Upper lobe of right lung (tissue), 1 donor: Measurements from ENCODE around the gene CDH12. TPM values are rescaled to one million over a fixed set of nuclear protein-coding genes. Genes with fewer than 3 reads are reported as not detected.

Experiments
- ATAC-seq: fragments of 200-7000 bp; cut with Tn5 transposase; one replicate; pipeline ENCODE4 v1.9.1; 2020; ENCODE audit warnings: mild to moderate bottlenecking, moderate library complexity
- DNase-seq: peaks from one replicate; pipeline ENCODE4 v3.0.0-alpha.2; 2020
- H3K27ac ChIP-seq: fragments of 200-600 bp; one replicate; pipeline ENCODE4 v1.8.0; 2022
- H3K27me3 ChIP-seq: fragments of 200-600 bp; one replicate; pipeline ENCODE4 v1.8.0; 2022; ENCODE audit warnings: mild to moderate bottlenecking
- H3K36me3 ChIP-seq: fragments of 200-600 bp; one replicate; pipeline ENCODE4 v1.8.0; 2022
- H3K4me1 ChIP-seq: fragments of 200-600 bp; one replicate; pipeline ENCODE4 v1.8.0; 2022
- H3K4me3 ChIP-seq: fragments of 200-600 bp; one replicate; pipeline ENCODE4 v1.8.0; 2022; ENCODE audit warnings: mild to moderate bottlenecking
- H3K9me3 ChIP-seq: fragments of 200-600 bp; one replicate; pipeline ENCODE4 v1.8.0; 2022
- intact Hi-C: fragments of 100-400 bp; cut with DNase I; formaldehyde crosslinking; loops from one replicate; pipeline ENCODE4 v1.11.0; 2022
- total RNA-seq: library from RNA; stranded (reverse); fragmentation: NEBNext Ultra II Directional; extraction: Animal tissue kit (Norgen Biotek cat#: 25700); gene quantifications from one replicate; pipeline ENCODE4 v1.2.1, GENCODE V29; 2021
- TF ChIP-seq, protein P1 (sequence below): fragments of 200-600 bp; IDR thresholded peaks from one replicate; pipeline ENCODE4 v1.8.0; 2022; ENCODE audit warnings: antibody characterized with exemption
- donor health status: DM: no; HTN: yes; CAD: no; lungs with severe emphysema.

Gene CDH12
- total RNA-seq, 1 donor from 2014 or later = not detected

DNA sequence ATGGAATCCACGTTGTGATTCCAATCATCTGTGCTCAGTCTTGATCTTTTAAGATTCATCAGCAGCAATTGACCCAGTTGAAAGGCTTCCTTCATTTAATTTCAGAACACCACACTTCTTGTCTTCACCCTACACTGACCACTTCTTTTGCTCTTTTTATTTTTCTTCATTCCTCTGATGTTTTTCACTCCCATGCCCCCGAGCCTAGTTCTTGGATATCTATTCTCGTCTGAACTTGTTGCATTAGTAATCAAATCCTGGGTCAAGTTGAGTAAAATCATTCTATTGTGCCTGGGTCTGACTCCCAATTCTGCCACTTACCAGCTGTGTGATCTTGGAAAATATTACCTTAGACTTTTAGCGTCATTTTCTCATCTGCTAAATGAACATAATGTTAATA, 356.5 kb downstream of the CDH12 start:
- H3K27me3 ChIP-seq = no peaks in the 10 kb centered on the region
- no peak overlapping the region for H3K27ac ChIP-seq
- no peaks in the 10 kb centered on the region for H3K36me3 ChIP-seq
- H3K4me1 ChIP-seq = no peaks in the 10 kb centered on the region
- no peak for ATAC-seq
- TF ChIP-seq, protein P1, sequence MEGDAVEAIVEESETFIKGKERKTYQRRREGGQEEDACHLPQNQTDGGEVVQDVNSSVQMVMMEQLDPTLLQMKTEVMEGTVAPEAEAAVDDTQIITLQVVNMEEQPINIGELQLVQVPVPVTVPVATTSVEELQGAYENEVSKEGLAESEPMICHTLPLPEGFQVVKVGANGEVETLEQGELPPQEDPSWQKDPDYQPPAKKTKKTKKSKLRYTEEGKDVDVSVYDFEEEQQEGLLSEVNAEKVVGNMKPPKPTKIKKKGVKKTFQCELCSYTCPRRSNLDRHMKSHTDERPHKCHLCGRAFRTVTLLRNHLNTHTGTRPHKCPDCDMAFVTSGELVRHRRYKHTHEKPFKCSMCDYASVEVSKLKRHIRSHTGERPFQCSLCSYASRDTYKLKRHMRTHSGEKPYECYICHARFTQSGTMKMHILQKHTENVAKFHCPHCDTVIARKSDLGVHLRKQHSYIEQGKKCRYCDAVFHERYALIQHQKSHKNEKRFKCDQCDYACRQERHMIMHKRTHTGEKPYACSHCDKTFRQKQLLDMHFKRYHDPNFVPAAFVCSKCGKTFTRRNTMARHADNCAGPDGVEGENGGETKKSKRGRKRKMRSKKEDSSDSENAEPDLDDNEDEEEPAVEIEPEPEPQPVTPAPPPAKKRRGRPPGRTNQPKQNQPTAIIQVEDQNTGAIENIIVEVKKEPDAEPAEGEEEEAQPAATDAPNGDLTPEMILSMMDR = no peak
- DNase-seq = no peak
- no peak overlapping the region for H3K4me3 ChIP-seq
- no peaks in the 10 kb centered on the region for H3K9me3 ChIP-seq
- intact Hi-C loops = no loop called here

DNA sequence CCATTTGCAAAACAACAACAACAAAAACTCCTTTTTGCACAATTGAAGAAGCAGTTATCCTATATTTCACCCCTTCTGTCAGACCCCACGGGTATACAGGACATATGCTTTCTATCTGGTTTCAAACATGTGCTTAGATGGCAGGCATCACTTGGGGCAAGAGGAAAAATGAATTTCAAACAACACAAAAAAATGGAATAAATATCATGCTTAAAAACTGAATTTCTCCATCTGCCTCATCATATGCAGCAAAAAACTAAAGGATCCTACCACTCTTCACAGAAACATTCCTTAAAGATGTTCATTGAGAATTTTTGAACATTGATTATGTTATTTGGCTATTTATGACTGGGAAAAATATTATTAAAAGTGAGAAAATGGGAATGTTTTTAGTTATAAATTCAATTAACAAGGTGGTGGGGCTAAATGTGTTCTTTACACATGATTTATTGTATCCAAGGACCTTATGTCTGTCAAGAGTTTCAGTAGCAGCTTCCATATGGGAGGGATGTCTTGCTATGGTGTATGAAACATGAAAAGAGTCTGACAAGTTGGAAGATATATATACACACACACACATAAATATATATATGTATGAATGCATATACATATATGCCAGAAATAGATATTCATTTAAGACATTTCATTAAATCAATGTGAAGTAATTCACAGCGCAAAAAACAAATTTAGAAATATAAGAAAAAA, 358.0 kb downstream of the CDH12 start:
- ATAC-seq (no peak), DNase-seq (no peak)
- intact Hi-C loops = no loop called here
- no peaks in the 10 kb centered on the region for H3K4me1 ChIP-seq
- H3K9me3 ChIP-seq = no peaks in the 10 kb centered on the region
- TF ChIP-seq, protein P1 = no peak
- no peaks in the 10 kb centered on the region for H3K27me3 ChIP-seq
- H3K27ac ChIP-seq = no peak overlapping the region
- no peaks in the 10 kb centered on the region for H3K36me3 ChIP-seq
- H3K4me3 ChIP-seq = no peak overlapping the region

DNA sequence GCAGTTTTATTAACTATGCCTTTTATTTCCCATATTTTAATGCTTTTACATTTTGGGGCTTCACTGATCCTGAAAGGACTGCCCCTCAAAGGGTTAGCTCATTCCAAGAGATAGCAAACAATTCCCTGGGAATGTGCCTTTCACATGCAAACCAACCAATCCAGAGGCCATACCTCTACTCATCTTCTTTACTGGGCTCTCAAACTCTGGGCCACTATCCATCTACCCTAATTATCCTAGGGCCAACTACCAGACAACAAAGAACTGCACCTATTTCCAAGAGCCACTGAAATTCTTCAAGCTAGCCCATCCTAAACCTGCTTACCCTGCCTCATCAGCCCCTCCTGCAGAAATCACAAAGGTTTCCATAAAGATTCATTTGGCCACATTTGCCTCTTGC, 364.7 kb downstream of the CDH12 start:
- no peak overlapping the region for H3K4me3 ChIP-seq
- DNase-seq = no peak
- H3K27me3 ChIP-seq = no peaks in the 10 kb centered on the region
- ATAC-seq = no peak
- intact Hi-C loops = no loop called here
- H3K4me1 ChIP-seq = no peaks in the 10 kb centered on the region
- TF ChIP-seq, protein P1 = no peak
- no peaks in the 10 kb centered on the region for H3K9me3 ChIP-seq
- no peak overlapping the region for H3K27ac ChIP-seq
- H3K36me3 ChIP-seq = no peaks in the 10 kb centered on the region

DNA sequence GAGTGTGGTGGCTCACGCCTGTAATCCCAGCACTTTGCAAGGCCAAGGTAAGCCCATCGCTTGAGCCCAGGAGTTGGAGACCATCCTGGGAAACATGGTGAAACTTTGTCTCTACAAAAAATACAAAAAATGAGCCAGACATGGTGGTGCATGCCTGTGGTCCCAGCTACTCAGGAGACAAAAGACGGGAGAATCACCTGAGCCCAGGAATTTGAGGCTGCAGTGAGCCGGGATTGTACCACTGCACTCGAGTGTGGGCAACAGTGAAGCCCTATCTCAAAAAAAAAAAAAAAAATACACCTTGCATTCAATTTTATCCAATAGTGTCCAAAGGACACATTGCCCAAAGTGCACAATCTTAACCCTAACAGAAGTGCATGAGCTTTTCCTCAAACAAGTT, 372.8 kb downstream of the CDH12 start:
- DNase-seq (no peak), ATAC-seq (no peak)
- H3K4me3 ChIP-seq = no peak overlapping the region
- TF ChIP-seq, protein P1 = no peak
- no peaks in the 10 kb centered on the region for H3K9me3 ChIP-seq
- intact Hi-C loops = no loop called here
- no peaks in the 10 kb centered on the region for H3K36me3 ChIP-seq
- H3K4me1 ChIP-seq = no peaks in the 10 kb centered on the region
- H3K27me3 ChIP-seq = no peaks in the 10 kb centered on the region
- no peak overlapping the region for H3K27ac ChIP-seq

DNA sequence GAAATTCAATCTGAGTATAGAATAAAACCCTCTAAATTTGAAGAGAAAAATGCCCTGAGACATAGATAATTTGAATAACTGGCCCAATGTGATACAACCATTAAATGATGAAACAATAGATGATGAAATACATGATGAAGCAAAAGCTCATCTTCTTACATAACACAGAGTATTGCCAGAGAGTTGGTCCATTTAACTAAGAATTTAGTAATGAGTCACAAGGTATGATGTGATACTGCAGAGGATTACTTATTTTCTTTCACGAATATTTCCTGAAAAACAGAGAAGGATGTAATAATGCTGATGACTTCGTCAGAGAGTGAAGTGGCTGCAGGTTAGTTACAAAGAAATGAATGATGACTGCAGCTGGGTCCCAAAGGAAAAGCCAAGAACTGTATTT, 379.3 kb downstream of the CDH12 start:
- no peak for ATAC-seq
- DNase-seq = no peak
- no peaks in the 10 kb centered on the region for H3K27me3 ChIP-seq
- no peak overlapping the region for H3K27ac ChIP-seq
- TF ChIP-seq, protein P1 = no peak
- intact Hi-C loops = no loop called here
- no peaks in the 10 kb centered on the region for H3K9me3 ChIP-seq
- H3K4me3 ChIP-seq = no peak overlapping the region
- H3K4me1 ChIP-seq = no peaks in the 10 kb centered on the region
- H3K36me3 ChIP-seq = no peaks in the 10 kb centered on the region

DNA sequence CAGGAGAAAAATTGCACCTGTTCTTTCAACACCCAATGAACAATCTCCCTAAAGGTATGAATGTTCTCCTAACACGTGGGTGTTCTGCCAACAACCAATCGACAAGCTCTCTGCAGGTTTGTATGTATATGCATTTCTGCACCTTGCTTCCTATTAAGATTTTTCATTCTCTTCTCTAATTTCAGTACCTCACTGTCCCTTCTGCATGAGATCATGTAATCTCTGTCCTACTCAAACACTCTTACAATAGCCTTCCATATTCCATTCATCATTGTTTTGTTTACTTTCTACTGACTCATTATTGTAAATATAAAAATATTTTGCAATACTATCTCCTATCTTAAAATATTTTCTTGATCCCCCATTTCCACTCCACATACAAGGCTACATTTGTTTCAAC, 382.0 kb downstream of the CDH12 start:
- TF ChIP-seq, protein P1 = no peak

More for the DNA sequence above, 382.0 kb downstream of the CDH12 start:
- H3K27ac ChIP-seq = no peak overlapping the region
- H3K27me3 ChIP-seq = no peaks in the 10 kb centered on the region
- DNase-seq (no peak), ATAC-seq (no peak)
- intact Hi-C loops = no loop called here
- no peaks in the 10 kb centered on the region for H3K36me3 ChIP-seq
- no peak overlapping the region for H3K4me3 ChIP-seq
- no peaks in the 10 kb centered on the region for H3K9me3 ChIP-seq
- H3K4me1 ChIP-seq = no peaks in the 10 kb centered on the region
